ENCODE results near the gene TUBB2B. TPM values are rescaled to one million over a fixed set of nuclear protein-coding genes. Genes with fewer than 3 reads are reported as not detected.

Gene TUBB2B
- total and polyA plus RNA-seq, 9 of the 15 experiments (the other 6 are each of a cell fraction or from before 2014, with no cell fraction given): 0.11 to 9.7 (median 4.6) TPM

- TF ChIP-seq EHMT2 (IDR thresholded peaks at IDR 0.05) (peak; percentile 74; the same call in 1 of the 2 replicates), TSHZ1 (CRISPR knock-in tag; IDR thresholded peaks at IDR 0.05) (no peak), CLOCK (CRISPR knock-in tag; IDR thresholded peaks at IDR 0.05; ENCODE audit: borderline replicate concordance) (no peak), CBX3 (IDR thresholded peaks at IDR 0.05; ENCODE audit: borderline replicate concordance in 1 of 2, low read length in 2 of 2) (peak in 1 of 2 experiments; percentile 69; a peak in 1 of 3 replicates), POLR2G (IDR thresholded peaks at IDR 0.05; ENCODE audit: low read depth, low read length) (peak; percentile 62; the same call in 1 of the 2 replicates), GATAD2B (IDR thresholded peaks at IDR 0.05; ENCODE audit: borderline replicate concordance) (peak; percentile 52; the same call in 1 of the 2 replicates), ZNF436 (CRISPR knock-in tag; IDR thresholded peaks at IDR 0.05) (no peak), PTBP1 (IDR thresholded peaks at IDR 0.05; ENCODE audit: low read depth, low read length) (no peak), ZNF24 (IDR thresholded peaks at IDR 0.05) (no peak), ZBTB17 (CRISPR knock-in tag; IDR thresholded peaks at IDR 0.05) (0 out of 2 replicates have a peak, but pooled peaks have one; percentile 52), KDM4B (IDR thresholded peaks at IDR 0.05; ENCODE audit: borderline replicate concordance in 2 of 2, low read depth in 1 of 2) (0 out of 4 replicates have a peak, but pooled peaks of 1 of the 2 experiments have one; percentile 17), FOSL1 (tag; conservative IDR thresholded peaks at IDR 0.05) (peak; percentile 59; the same call in 1 of the 2 replicates), SAP30 (IDR thresholded peaks at IDR 0.05; ENCODE audit: borderline replicate concordance, insufficient read depth, low read depth, low read length, poor library complexity, severe bottlenecking) (no peak), JUND (IDR thresholded peaks at IDR 0.05; ENCODE audit: borderline replicate concordance, low read depth, low read length) (peak; percentile 10), JUND (tag; IDR thresholded peaks at IDR 0.05; ENCODE audit: borderline replicate concordance, low read depth, low read length) (peak; percentile 8; the same call in 1 of the 3 replicates), SOX6 (IDR thresholded peaks at IDR 0.05) (0 out of 2 replicates have a peak, but pooled peaks have one; percentile 6), MEF2A (IDR thresholded peaks at IDR 0.05; ENCODE audit: control insufficient read depth, low read depth, low read length) (no peak), ZNF639 (CRISPR knock-in tag; conservative IDR thresholded peaks at IDR 0.05 in 1 of 2, IDR thresholded peaks at IDR 0.05 in 1 of 2) (peak in 1 of 2 experiments; percentile 47; a peak in 1 of 4 replicates), ATF7 (IDR thresholded peaks at IDR 0.05) (peak; percentile 50)
These were observed 31.6 kb downstream of the TUBB2B start (continued) for GRCh38 chr6:3195695-3196497.
